Naive B cell (primary cell): ENCODE data around the gene PCDHA1. TPM values are rescaled to one million over a fixed set of nuclear protein-coding genes. Genes with fewer than 3 reads are reported as not detected.
A peak's percentile ranks its signal among the peaks of the same experiment; 100 is the strongest.

Experiments
- ATAC-seq, 2 donors: fragments of 150-1000 bp; cut with Tn5 transposase; 2 replicates each; pipeline ENCODE4 v1.10.0; 2021; ENCODE audit warnings: low read depth in 2 of 2, mild to moderate bottlenecking in 2 of 2, moderate library complexity in 2 of 2
- DNase-seq: peaks from one replicate; pipeline ENCODE4 v3.0.0; 2022
- H3K27ac Mint-ChIP-seq, 6 donors: one replicate each; pipeline ENCODE4 v1.8.0; 2020 to 2022; ENCODE audit warnings: mild to moderate bottlenecking in 6 of 6, mixed read lengths in 6 of 6, moderate library complexity in 5 of 6, inconsistent platforms in 2 of 6
- H3K27me3 Mint-ChIP-seq, 3 donors: one replicate each; pipeline ENCODE4 v1.8.0; 2021 to 2022; ENCODE audit warnings: mixed read lengths in 3 of 3, mild to moderate bottlenecking in 1 of 3
- H3K36me3 Mint-ChIP-seq, 2 donors: one replicate each; pipeline ENCODE4 v1.8.0; 2020 to 2022; ENCODE audit warnings: mixed read lengths in 2 of 2, inconsistent platforms in 1 of 2, mild to moderate bottlenecking in 1 of 2
- H3K4me1 Mint-ChIP-seq, 3 donors: one replicate each; pipeline ENCODE4 v1.8.0; 2020 to 2022; ENCODE audit warnings: mixed read lengths in 3 of 3, inconsistent platforms in 1 of 3, mild to moderate bottlenecking in 1 of 3, moderate library complexity in 1 of 3
- H3K4me3 Mint-ChIP-seq, 8 donors: one replicate each; pipeline ENCODE4 v1.8.0; 2020 to 2022; ENCODE audit warnings: mild to moderate bottlenecking in 8 of 8, mixed read lengths in 8 of 8, moderate library complexity in 8 of 8, inconsistent platforms in 2 of 8
- H3K9me3 Mint-ChIP-seq, 7 donors: one replicate each; pipeline ENCODE4 v1.8.0; 2020 to 2022; ENCODE audit warnings: mixed read lengths in 7 of 7, mild to moderate bottlenecking in 5 of 7, inconsistent platforms in 2 of 7, moderate library complexity in 1 of 7
- polyA plus RNA-seq, 6 donors: library from polyadenylated mRNA; unstranded; fragments of 300-500 nt; fragmentation: Illumina TruSeq; gene quantifications; one replicate each; pipeline ENCODE4 v1.2.3, GENCODE V29; 2021; ENCODE audit warnings: low read depth in 6 of 6

The PCDHA1 gene
- polyA plus RNA-seq, 6 donors from 2014 or later, result not detected

GRCh38 chr5:141042555-141042954 lies 256.6 kb downstream of the PCDHA1 start:
- no peak for DNase-seq
- Mint-ChIP-seq H3K36me3 (no peaks in the 10 kb centered on the region), H3K27me3 (peaks cover 15 to 20% (median 16%) of the 10 kb centered on the region in 3 donors), H3K4me3 (no peak overlapping the region), H3K4me1 (no peaks in the 10 kb centered on the region), H3K27ac (no peak overlapping the region), H3K9me3 (peaks cover 0 to 5% (median 2%) of the 10 kb centered on the region in 7 donors)
- no peak for ATAC-seq

GRCh38 chr5:141050622-141051520 lies 264.9 kb downstream of the PCDHA1 start, which contains the start of gene PCDHB1:
Gene PCDHB1 (plus strand): TSS chr5:141051374. CDS start chr5:141051471, 97 bp downstream.
- Mint-ChIP-seq H3K27ac (no peak within 1 kb of the TSS), H3K4me1 (peaks cover 0 to 11% (median 8%) of the 10 kb centered on the region in 3 donors), H3K36me3 (peaks cover 0 to 4% of the 10 kb centered on the region in 2 donors), H3K9me3 (peaks cover 3 to 35% (median 5%) of the 10 kb centered on the region in 7 donors), H3K4me3 (peak within 1 kb of the TSS in 7 of 8 donors; percentile 18 to 83 (median 68)), H3K27me3 (peaks cover 33 to 46% (median 46%) of the 10 kb centered on the region in 3 donors)
- ATAC-seq (no peak), DNase-seq (no peak)

GRCh38 chr5:141051521-141051866 lies 265.6 kb downstream of the PCDHA1 start:
- Mint-ChIP-seq H3K27ac (no peak overlapping the region), H3K4me3 (peak overlapping the region in 7 of 8 donors; percentile 18 to 83 (median 68)), H3K4me1 (peaks cover 0 to 11% (median 8%) of the 10 kb centered on the region in 3 donors), H3K27me3 (peaks cover 33 to 46% (median 45%) of the 10 kb centered on the region in 3 donors), H3K9me3 (peaks cover 3 to 35% (median 5%) of the 10 kb centered on the region in 7 donors), H3K36me3 (peaks cover 0 to 4% of the 10 kb centered on the region in 2 donors)
- no peak for DNase-seq
- ATAC-seq, result no peak

Other genes starting within 250 kb of the PCDHA1 start
- gene EIF4EBP3, start 238.5 kb upstream of the PCDHA1 start, polyA plus RNA-seq, result 10 to 100 TPM; 44.5 to 90.3 (median 63.1) TPM
- gene SRA1, start 228.7 kb upstream of the PCDHA1 start, polyA plus RNA-seq, result 10 to 100 TPM; 26.2 to 47.0 (median 31.7) TPM
- 1 to 10 TPM in 5 of 6 donors, not detected in 1; 6.3 to 9.0 (median 7.9) TPM for gene APBB3, start 221.5 kb upstream of the PCDHA1 start, polyA plus RNA-seq
- gene SLC35A4, start 221.3 kb upstream of the PCDHA1 start, polyA plus RNA-seq, result 100 to 1,000 TPM in 1 of 6 donors, 10 to 100 TPM in 5; 66.8 to 107 (median 74.6) TPM
- 10 to 100 TPM in 1 of 6 donors, 1 to 10 TPM in 5; 1.5 to 10.2 (median 2.8) TPM for gene CD14, start 153.0 kb upstream of the PCDHA1 start, polyA plus RNA-seq
- 10 to 100 TPM in 4 of 6 donors, 1 to 10 TPM in 2; 7.6 to 13.0 (median 11.4) TPM for gene TMCO6, start 146.7 kb upstream of the PCDHA1 start, polyA plus RNA-seq
- gene NDUFA2, start 138.5 kb upstream of the PCDHA1 start, polyA plus RNA-seq, result 100 to 1,000 TPM in 5 of 6 donors, 10 to 100 TPM in 1; 94.5 to 167 (median 152) TPM
- gene IK, start 138.3 kb upstream of the PCDHA1 start, polyA plus RNA-seq, result 100 to 1,000 TPM in 5 of 6 donors, 10 to 100 TPM in 1; 83.8 to 170 (median 140) TPM
- 10 to 100 TPM in 4 of 6 donors, 1 to 10 TPM in 2; 5.7 to 15.1 (median 10.3) TPM for gene WDR55, start 121.2 kb upstream of the PCDHA1 start, polyA plus RNA-seq
- gene DND1, start 112.6 kb upstream of the PCDHA1 start, polyA plus RNA-seq, result under 1 TPM in 1 of 6 donors, not detected in 5; 0.21 TPM
- gene HARS1, start 94.8 kb upstream of the PCDHA1 start, polyA plus RNA-seq, result 10 to 100 TPM; 37.6 to 73.5 (median 40.3) TPM
- gene HARS2, start 94.7 kb upstream of the PCDHA1 start, polyA plus RNA-seq, result 10 to 100 TPM; 12.2 to 26.2 (median 18.7) TPM
- 10 to 100 TPM; 68.6 to 85.8 (median 76.7) TPM for gene ZMAT2, start 85.7 kb upstream of the PCDHA1 start, polyA plus RNA-seq
- gene PCDHA2, start 8.7 kb downstream of the PCDHA1 start, polyA plus RNA-seq, result not detected
- not detected for gene PCDHA3, start 14.9 kb downstream of the PCDHA1 start, polyA plus RNA-seq
- gene PCDHA4, start 20.9 kb downstream of the PCDHA1 start, polyA plus RNA-seq, result not detected
- not detected for gene PCDHA5, start 35.5 kb downstream of the PCDHA1 start, polyA plus RNA-seq
- not detected for gene PCDHA6, start 41.8 kb downstream of the PCDHA1 start, polyA plus RNA-seq
- gene PCDHA7, start 48.1 kb downstream of the PCDHA1 start, polyA plus RNA-seq, result not detected
- gene PCDHA8, start 55.0 kb downstream of the PCDHA1 start, polyA plus RNA-seq, result not detected
- not detected for gene PCDHA9, start 62.2 kb downstream of the PCDHA1 start, polyA plus RNA-seq
- gene PCDHA10, start 69.8 kb downstream of the PCDHA1 start, polyA plus RNA-seq, result not detected
- gene PCDHA11, start 82.8 kb downstream of the PCDHA1 start, polyA plus RNA-seq, result not detected
- gene PCDHA12, start 89.2 kb downstream of the PCDHA1 start, polyA plus RNA-seq, result not detected
- not detected for gene PCDHA13, start 96.0 kb downstream of the PCDHA1 start, polyA plus RNA-seq
- not detected for gene PCDHAC1, start 140.2 kb downstream of the PCDHA1 start, polyA plus RNA-seq
- not detected for gene PCDHAC2, start 180.3 kb downstream of the PCDHA1 start, polyA plus RNA-seq